HCT116 (cell line): Measurements from ENCODE around the gene PGBD2. TPM values are rescaled to one million over a fixed set of nuclear protein-coding genes. Genes with fewer than 3 reads are reported as not detected.

Experiments used
- ATAC-seq: fragments of 200-7000 bp; cut with Tn5 transposase; 2 replicates; pipeline ENCODE4 v1.9.1; 2020; ENCODE audit warnings: mild to moderate bottlenecking, moderate library complexity
- BruUV-seq: library from RNA; stranded (reverse); fragments of 400-500 nt; replicated peaks from 2 replicates; lab custom pipeline; 2021; lab: Mats Ljungman, UMichigan
- CTCF ChIA-PET: fragments of 300-600 bp; sonication (Branson Sonifier 250); formaldehyde crosslinking; loops from one replicate; lab custom pipeline; 2021; ENCODE audit warnings: antibody characterized with exemption; lab: Charles Lee
- POLR2A ChIA-PET: fragments of 300-600, 350-600 bp; sonication (Branson Sonifier 250); formaldehyde crosslinking; loops from one replicate; lab custom pipeline; 2021; ENCODE audit warnings: antibody characterized with exemption; lab: Charles Lee
- RAD21 ChIA-PET, 2 experiments: fragments of 300-600 bp; sonication (Branson Sonifier 250); formaldehyde crosslinking; loops; one replicate each; lab custom pipeline; 2023; ENCODE audit warnings: low total read pairs in 2 of 2; ENCODE audit not compliant: uncharacterized antibody in 2 of 2, unreplicated experiment in 2 of 2, low non-redundant PET in 1 of 2; lab: Charles Lee
- DNase-seq: peaks from one replicate; pipeline ENCODE4 v3.0.0-alpha.2; 2010; ENCODE audit warnings: low read depth, low spot score
- H2AFZ ChIP-seq: fragments of 200-600 bp; shearing (Covaris generic), sonication (generic); 2 replicates; pipeline ENCODE4 v1.6.1; 2017; ENCODE audit warnings: low read depth, mixed run types, mixed read lengths, antibody characterized with exemption, low read length; ENCODE audit not compliant: poor library complexity, severe bottlenecking
- H3K27ac ChIP-seq: 2 replicates; pipeline ENCODE4 v1.5.1; 2012; ENCODE audit warnings: low read depth, low read length
- H3K27me3 ChIP-seq: fragments of 200-600 bp; sonication (generic); 2 replicates; pipeline ENCODE4 v1.6.1; 2016; ENCODE audit warnings: mixed run types, low read length, mixed read lengths; ENCODE audit not compliant: insufficient read depth
- H3K36me3 ChIP-seq, 2 experiments: fragments of 200-500 bp in 1 of 2; fragments of 200-600 bp in 1 of 2; sonication (Bioruptor generic) in 1 of 2; sonication (generic) in 1 of 2; 2 replicates each; pipeline versions ENCODE4 v1.5.1 to v1.6.1; 2014 to 2016; ENCODE audit warnings: low read length in 2 of 2, inconsistent platforms in 1 of 2, mixed read lengths in 1 of 2, mixed run types in 1 of 2; ENCODE audit not compliant: insufficient read depth in 2 of 2, control insufficient read depth in 1 of 2
- H3K4me1 ChIP-seq, 2 experiments: fragments of 200-600 bp in 1 of 2; sonication (generic) in 1 of 2; 2 replicates each; pipeline versions ENCODE4 v1.5.1 to v1.6.1; 2012 to 2017; ENCODE audit warnings: low read length in 2 of 2, inconsistent platforms in 1 of 2, mild to moderate bottlenecking in 1 of 2, mixed read lengths in 1 of 2, mixed run types in 1 of 2, moderate library complexity in 1 of 2; ENCODE audit not compliant: insufficient read depth in 2 of 2, control insufficient read depth in 1 of 2
- H3K4me2 ChIP-seq: fragments of 200-600 bp; sonication (generic); 2 replicates; pipeline ENCODE4 v1.6.1; 2017; ENCODE audit warnings: mixed run types, low read length, mixed read lengths
- H3K4me3 ChIP-seq, 2 experiments: fragments of 200-600 bp in 1 of 2; sonication (generic) in 1 of 2; replicated peaks in 1 of 2; 2 replicates each; pipeline ENCODE4 v1.5.1; 2011 to 2016; ENCODE audit warnings: low read length in 2 of 2, control low read depth in 1 of 2, low read depth in 1 of 2, mild to moderate bottlenecking in 1 of 2, mixed read lengths in 1 of 2, mixed run types in 1 of 2
- H3K79me2 ChIP-seq: fragments of 200-600 bp; sonication (generic); 2 replicates; pipeline ENCODE4 v1.6.1; 2017; ENCODE audit warnings: mild to moderate bottlenecking, mixed run types, low read length, moderate library complexity, mixed read lengths; ENCODE audit not compliant: insufficient read depth
- H3K9ac ChIP-seq: fragments of 200-600 bp; sonication (generic); 2 replicates; pipeline ENCODE4 v1.6.1; 2016; ENCODE audit warnings: low read length, mixed read lengths
- H3K9me2 ChIP-seq: fragments of 200-600 bp; sonication (generic), shearing (Covaris generic); 2 replicates; pipeline ENCODE4 v1.6.1; 2017; ENCODE audit warnings: mixed run types, mild to moderate bottlenecking, moderate library complexity; ENCODE audit not compliant: insufficient read depth
- H3K9me3 ChIP-seq, 2 experiments: fragments of 200-500 bp in 1 of 2; fragments of 200-600 bp in 1 of 2; sonication (Bioruptor generic) in 1 of 2; sonication (generic) in 1 of 2; 2 replicates each; pipeline ENCODE4 v1.6.1; 2014 to 2017; ENCODE audit warnings: low read length in 2 of 2, mixed read lengths in 2 of 2, inconsistent platforms in 1 of 2, low read depth in 1 of 2, mild to moderate bottlenecking in 1 of 2, mixed run types in 1 of 2, moderate library complexity in 1 of 2; ENCODE audit not compliant: control insufficient read depth in 1 of 2, insufficient read depth in 1 of 2
- H4K20me1 ChIP-seq: fragments of 200-600 bp; sonication (generic), shearing (Covaris generic); 2 replicates; pipeline ENCODE4 v1.6.1; 2017; ENCODE audit warnings: mixed run types, mild to moderate bottlenecking, moderate library complexity; ENCODE audit not compliant: insufficient read depth
- CEBPB ChIP-seq: IDR thresholded peaks from 2 replicates; pipeline ENCODE4 v1.6.1; 2012; ENCODE audit warnings: low read depth
- EGR1 ChIP-seq: IDR thresholded peaks from 2 replicates; pipeline ENCODE4 v1.6.1; 2012; ENCODE audit warnings: low read depth
- FOSL1 ChIP-seq: IDR thresholded peaks from 2 replicates; pipeline ENCODE4 v1.6.1; 2012; ENCODE audit warnings: low read depth
- JUND ChIP-seq: IDR thresholded peaks from 2 replicates; pipeline ENCODE4 v1.6.1; 2012
- POLR2A ChIP-seq: IDR thresholded peaks from 2 replicates; pipeline ENCODE4 v1.7.0; 2011; ENCODE audit warnings: borderline replicate concordance; ENCODE audit not compliant: insufficient read depth, insufficient read length; ENCODE audit errors: extremely low read depth
- POLR2AphosphoS5 ChIP-seq: IDR thresholded peaks from 2 replicates; pipeline ENCODE4 v1.6.1; 2011; ENCODE audit warnings: mild to moderate bottlenecking, low read depth, low read length, moderate library complexity
- RAD21 ChIP-seq: IDR thresholded peaks from 2 replicates; pipeline ENCODE4 v1.6.1; 2012; ENCODE audit warnings: low read depth, mild to moderate bottlenecking
- SIN3A ChIP-seq: IDR thresholded peaks from 2 replicates; pipeline ENCODE4 v1.6.1; 2012; ENCODE audit warnings: low read depth
- SP1 ChIP-seq: IDR thresholded peaks from 2 replicates; pipeline ENCODE4 v1.6.1; 2012; ENCODE audit warnings: low read depth
- SRF ChIP-seq: IDR thresholded peaks from 2 replicates; pipeline ENCODE4 v1.6.1; 2012; ENCODE audit warnings: low read depth
- TCF7L2 ChIP-seq: IDR thresholded peaks from 2 replicates; pipeline ENCODE4 v1.7.0; 2011; ENCODE audit warnings: borderline replicate concordance, inconsistent platforms; ENCODE audit not compliant: insufficient read depth, insufficient read length; ENCODE audit errors: extremely low read depth
- YY1 ChIP-seq: IDR thresholded peaks from 2 replicates; pipeline ENCODE4 v1.6.1; 2011; ENCODE audit warnings: low read length, low read depth, moderate library complexity, mild to moderate bottlenecking; ENCODE audit not compliant: insufficient replicate concordance; ENCODE audit errors: extremely low read depth
- ZFX ChIP-seq: fragments of 450-650 bp; IDR thresholded peaks from 2 replicates; pipeline ENCODE4 v1.6.1; 2017
- ZNF274 ChIP-seq: fragments of 200-500 bp; sonication (Bioruptor generic); IDR thresholded peaks from 2 replicates; pipeline ENCODE4 v1.6.1; 2014; ENCODE audit warnings: mild to moderate bottlenecking, low read depth, low read length, inconsistent platforms
- intact Hi-C: fragments of 100-400 bp; cut with micrococcal nuclease; formaldehyde crosslinking; loops from 2 replicates; pipeline ENCODE4 v1.10.0; 2022
- total RNA-seq: library from RNA; stranded (reverse); gene quantifications from one replicate; pipeline ENCODE4 v1.2.1, GENCODE V29; 2021; ENCODE audit not compliant: unreplicated experiment
- TF ChIP-seq, protein P1 (sequence below): IDR thresholded peaks from 2 replicates; pipeline ENCODE4 v1.6.1; 2012
- TF ChIP-seq, protein P2 (sequence below): IDR thresholded peaks from 2 replicates; pipeline ENCODE4 v1.6.1; 2012
- TF ChIP-seq, protein P3 (sequence below): IDR thresholded peaks from 2 replicates; pipeline ENCODE4 v1.6.1; 2011; ENCODE audit warnings: mild to moderate bottlenecking, low read length, moderate library complexity; ENCODE audit not compliant: insufficient replicate concordance; ENCODE audit errors: extremely low read depth
- TF ChIP-seq, protein P4 (sequence below), 3 experiments: fragments of 200-600 bp in 1 of 3; sonication (generic) in 1 of 3; IDR thresholded peaks in 2 of 3; conservative IDR thresholded peaks in 1 of 3; 2 replicates each; pipeline ENCODE4 v1.5.1; 2012 to 2017; ENCODE audit warnings: low read depth in 2 of 3, low read length in 2 of 3, antibody characterized with exemption in 1 of 3, borderline replicate concordance in 1 of 3, control low read depth in 1 of 3, mild to moderate bottlenecking in 1 of 3, mixed read lengths in 1 of 3, mixed run types in 1 of 3, moderate library complexity in 1 of 3; ENCODE audit not compliant: insufficient read depth in 1 of 3

Gene PGBD2
- total RNA-seq, 1 experiment from 2014 or later, result 5.1 TPM

DNA sequence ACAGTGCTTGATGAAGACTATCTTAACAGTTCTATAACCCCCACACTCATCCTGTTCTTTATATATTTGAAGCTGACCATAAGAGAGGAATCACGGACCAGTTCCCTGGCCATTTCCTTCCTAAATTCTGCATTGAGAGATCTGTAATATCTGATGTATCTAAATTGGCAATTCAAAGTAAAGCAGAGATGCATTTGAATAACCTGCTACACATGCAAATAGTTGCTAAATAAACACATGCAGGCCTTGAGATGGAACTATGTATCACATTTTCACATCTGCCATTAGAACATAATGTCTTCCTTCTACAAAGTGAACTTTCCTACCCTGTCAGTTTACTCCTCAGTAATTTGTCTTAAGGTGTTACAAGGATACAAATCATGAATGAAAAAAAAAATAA, 20.4 kb upstream of the PGBD2 start:
- ChIA-PET CTCF (no interaction called here), RAD21 (no interaction called here), POLR2A (no interaction called here)
- no TSS peak for BruUV-seq
- no peak overlapping the region for H2AFZ ChIP-seq
- no peaks in the 10 kb centered on the region for H3K79me2 ChIP-seq
- H3K9me3 ChIP-seq, result no peaks in the 10 kb centered on the region
- no peaks in the 10 kb centered on the region for H3K27me3 ChIP-seq
- no peak overlapping the region for H3K4me3 ChIP-seq
- no peak overlapping the region for H3K27ac ChIP-seq
- DNase-seq (no peak), ATAC-seq (no peak)
- no peaks in the 10 kb centered on the region for H3K4me1 ChIP-seq
- no peaks in the 10 kb centered on the region for H3K36me3 ChIP-seq
- no peaks in the 10 kb centered on the region for H3K9me2 ChIP-seq
- TF ChIP-seq EGR1 (no peak), POLR2A (no peak), ZNF274 (no peak), JUND (no peak), ZFX (no peak), SRF (no peak), FOSL1 (no peak), TCF7L2 (no peak), SIN3A (no peak), RAD21 (no peak), POLR2AphosphoS5 (no peak), YY1 (no peak), SP1 (no peak), CEBPB (no peak)
- TF ChIP-seq, protein P1, sequence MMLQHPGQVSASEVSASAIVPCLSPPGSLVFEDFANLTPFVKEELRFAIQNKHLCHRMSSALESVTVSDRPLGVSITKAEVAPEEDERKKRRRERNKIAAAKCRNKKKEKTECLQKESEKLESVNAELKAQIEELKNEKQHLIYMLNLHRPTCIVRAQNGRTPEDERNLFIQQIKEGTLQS, result no peak
- TF ChIP-seq, protein P2, sequence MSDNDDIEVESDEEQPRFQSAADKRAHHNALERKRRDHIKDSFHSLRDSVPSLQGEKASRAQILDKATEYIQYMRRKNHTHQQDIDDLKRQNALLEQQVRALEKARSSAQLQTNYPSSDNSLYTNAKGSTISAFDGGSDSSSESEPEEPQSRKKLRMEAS, result no peak
- TF ChIP-seq, protein P3, sequence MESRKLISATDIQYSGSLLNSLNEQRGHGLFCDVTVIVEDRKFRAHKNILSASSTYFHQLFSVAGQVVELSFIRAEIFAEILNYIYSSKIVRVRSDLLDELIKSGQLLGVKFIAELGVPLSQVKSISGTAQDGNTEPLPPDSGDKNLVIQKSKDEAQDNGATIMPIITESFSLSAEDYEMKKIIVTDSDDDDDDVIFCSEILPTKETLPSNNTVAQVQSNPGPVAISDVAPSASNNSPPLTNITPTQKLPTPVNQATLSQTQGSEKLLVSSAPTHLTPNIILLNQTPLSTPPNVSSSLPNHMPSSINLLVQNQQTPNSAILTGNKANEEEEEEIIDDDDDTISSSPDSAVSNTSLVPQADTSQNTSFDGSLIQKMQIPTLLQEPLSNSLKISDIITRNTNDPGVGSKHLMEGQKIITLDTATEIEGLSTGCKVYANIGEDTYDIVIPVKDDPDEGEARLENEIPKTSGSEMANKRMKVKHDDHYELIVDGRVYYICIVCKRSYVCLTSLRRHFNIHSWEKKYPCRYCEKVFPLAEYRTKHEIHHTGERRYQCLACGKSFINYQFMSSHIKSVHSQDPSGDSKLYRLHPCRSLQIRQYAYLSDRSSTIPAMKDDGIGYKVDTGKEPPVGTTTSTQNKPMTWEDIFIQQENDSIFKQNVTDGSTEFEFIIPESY, result no peak
- TF ChIP-seq, protein P4, sequence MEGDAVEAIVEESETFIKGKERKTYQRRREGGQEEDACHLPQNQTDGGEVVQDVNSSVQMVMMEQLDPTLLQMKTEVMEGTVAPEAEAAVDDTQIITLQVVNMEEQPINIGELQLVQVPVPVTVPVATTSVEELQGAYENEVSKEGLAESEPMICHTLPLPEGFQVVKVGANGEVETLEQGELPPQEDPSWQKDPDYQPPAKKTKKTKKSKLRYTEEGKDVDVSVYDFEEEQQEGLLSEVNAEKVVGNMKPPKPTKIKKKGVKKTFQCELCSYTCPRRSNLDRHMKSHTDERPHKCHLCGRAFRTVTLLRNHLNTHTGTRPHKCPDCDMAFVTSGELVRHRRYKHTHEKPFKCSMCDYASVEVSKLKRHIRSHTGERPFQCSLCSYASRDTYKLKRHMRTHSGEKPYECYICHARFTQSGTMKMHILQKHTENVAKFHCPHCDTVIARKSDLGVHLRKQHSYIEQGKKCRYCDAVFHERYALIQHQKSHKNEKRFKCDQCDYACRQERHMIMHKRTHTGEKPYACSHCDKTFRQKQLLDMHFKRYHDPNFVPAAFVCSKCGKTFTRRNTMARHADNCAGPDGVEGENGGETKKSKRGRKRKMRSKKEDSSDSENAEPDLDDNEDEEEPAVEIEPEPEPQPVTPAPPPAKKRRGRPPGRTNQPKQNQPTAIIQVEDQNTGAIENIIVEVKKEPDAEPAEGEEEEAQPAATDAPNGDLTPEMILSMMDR (IDR thresholded peaks at IDR 0.05 in 2 of 3, conservative IDR thresholded peaks at IDR 0.05 in 1 of 3; ENCODE audit: borderline replicate concordance in 1 of 3, insufficient read depth in 1 of 3, low read depth in 2 of 3, low read length in 2 of 3), result no peak
- intact Hi-C loops, result no loop called here
- no peak overlapping the region for H3K9ac ChIP-seq
- no peaks in the 10 kb centered on the region for H4K20me1 ChIP-seq
- H3K4me2 ChIP-seq, result no peak overlapping the region
